HepG2 (cell line): ENCODE data around the gene SF3A2. TPM values are rescaled to one million over a fixed set of nuclear protein-coding genes. Genes with fewer than 3 reads are reported as not detected.

Experiments
- AGO2 ChIP-seq: fragments of 200-400 bp; formaldehyde crosslinking; optimal IDR thresholded peaks from 2 replicates; pipeline ENCODE3; 2017; ENCODE audit warnings: mild to moderate bottlenecking, low read depth, low read length, moderate library complexity
- FOXP1 ChIP-seq, 2 experiments: fragments of 450-650 bp in 1 of 2; IDR thresholded peaks; 2 replicates each; pipeline ENCODE4 v1.6.1; 2017 to 2018; ENCODE audit warnings: antibody characterized with exemption in 1 of 2
- GABPB1 ChIP-seq: IDR thresholded peaks from 2 replicates; pipeline ENCODE4 v1.6.1; 2016; ENCODE audit warnings: mild to moderate bottlenecking, missing genetic modification reagents, moderate library complexity, missing compliant biosample characterization
- HOMEZ ChIP-seq: IDR thresholded peaks from 2 replicates; pipeline ENCODE4 v1.6.1; 2016; ENCODE audit warnings: low read depth
- IRF2 ChIP-seq: IDR thresholded peaks from 2 replicates; pipeline ENCODE4 v1.6.1; 2018; ENCODE audit warnings: missing genetic modification reagents, missing compliant biosample characterization
- KDM1A ChIP-seq: IDR thresholded peaks from 2 replicates; pipeline ENCODE4 v1.6.1; 2016; ENCODE audit warnings: missing compliant biosample characterization
- MAF1 ChIP-seq: sonication (generic); formaldehyde crosslinking; IDR thresholded peaks from 2 replicates; pipeline ENCODE4 v1.5.0; 2020; ENCODE audit warnings: missing genetic modification reagents, borderline replicate concordance
- MIER3 ChIP-seq: IDR thresholded peaks from 2 replicates; pipeline ENCODE4 v1.6.1; 2016; ENCODE audit warnings: missing compliant biosample characterization, borderline replicate concordance
- PAX8 ChIP-seq: sonication (generic); formaldehyde crosslinking; IDR thresholded peaks from 2 replicates; pipeline ENCODE4 v1.8.0; 2022; ENCODE audit warnings: mild to moderate bottlenecking, missing genetic modification reagents, borderline replicate concordance
- YEATS2 ChIP-seq: sonication (generic); formaldehyde crosslinking; IDR thresholded peaks from 2 replicates; pipeline ENCODE4 v1.4.0; 2020; ENCODE audit warnings: missing genetic modification reagents, borderline replicate concordance
- ZFP62 ChIP-seq: sonication (generic); formaldehyde crosslinking; IDR thresholded peaks from 2 replicates; pipeline ENCODE4 v1.4.0; 2020; ENCODE audit warnings: missing genetic modification reagents
- ZNF12 ChIP-seq: sonication (generic); formaldehyde crosslinking; IDR thresholded peaks from 2 replicates; pipeline ENCODE4 v1.5.0; 2020; ENCODE audit warnings: missing genetic modification reagents
- ZNF24 ChIP-seq: fragments of 450-650 bp; IDR thresholded peaks from 2 replicates; pipeline ENCODE4 v1.6.1; 2017; ENCODE audit warnings: antibody characterized with exemption, mild to moderate bottlenecking
- ZNF256 ChIP-seq: sonication (generic); formaldehyde crosslinking; conservative IDR thresholded peaks from 2 replicates; pipeline ENCODE4 v1.4.0; 2020; ENCODE audit warnings: missing genetic modification reagents
- ZNF333 ChIP-seq: sonication (generic); formaldehyde crosslinking; IDR thresholded peaks from 2 replicates; pipeline ENCODE4 v1.4.0; 2020; ENCODE audit warnings: mild to moderate bottlenecking, missing genetic modification reagents, borderline replicate concordance
- ZNF335 ChIP-seq: sonication (generic); formaldehyde crosslinking; IDR thresholded peaks from 2 replicates; pipeline ENCODE4 v1.4.0; 2020; ENCODE audit warnings: missing genetic modification reagents
- ZNF34 ChIP-seq: sonication (generic); formaldehyde crosslinking; IDR thresholded peaks from 2 replicates; pipeline ENCODE4 v1.4.0; 2020; ENCODE audit warnings: mild to moderate bottlenecking, missing genetic modification reagents, borderline replicate concordance
- ZNF510 ChIP-seq: sonication (generic); formaldehyde crosslinking; IDR thresholded peaks from 2 replicates; pipeline ENCODE4 v1.4.0; 2020; ENCODE audit warnings: low read depth, mild to moderate bottlenecking, missing genetic modification reagents
- ZNF703 ChIP-seq: sonication (generic); formaldehyde crosslinking; IDR thresholded peaks from 2 replicates; pipeline ENCODE4 v1.5.1; 2020; ENCODE audit warnings: missing genetic modification reagents, mild to moderate bottlenecking, moderate library complexity, borderline replicate concordance
- ZNF724P ChIP-seq: sonication (generic); formaldehyde crosslinking; IDR thresholded peaks from 2 replicates; pipeline ENCODE4 v1.8.0; 2022; ENCODE audit warnings: missing genetic modification reagents, borderline replicate concordance
- ZNF768 ChIP-seq: sonication (generic); formaldehyde crosslinking; IDR thresholded peaks from 2 replicates; pipeline ENCODE4 v1.4.0; 2020; ENCODE audit warnings: missing genetic modification reagents
- ZSCAN9 ChIP-seq: IDR thresholded peaks from 2 replicates; pipeline ENCODE4 v1.6.1; 2016; ENCODE audit warnings: borderline replicate concordance
- ZZZ3 ChIP-seq: sonication (generic); formaldehyde crosslinking; IDR thresholded peaks from 2 replicates; pipeline ENCODE4 v1.4.0; 2020; ENCODE audit warnings: missing genetic modification reagents, mild to moderate bottlenecking, borderline replicate concordance
- polyA plus RNA-seq, 8 experiments: library from polyadenylated mRNA; depleted of rRNA in 3 of 8; stranded (reverse) in 7 of 8; unstranded in 1 of 8; fragments of >200 nt; fragmentation: Illumina TruSeq in 4 of 8; extraction: Trizol in 4 of 8; gene quantifications; 2 replicates each; pipeline versions ENCODE4 v1.2.1 to v1.2.3, GENCODE V29; 2011 to 2016; ENCODE audit warnings: low read depth in 4 of 8, missing spikeins in 1 of 8, mixed read lengths in 1 of 8; ENCODE audit not compliant: insufficient read depth in 1 of 8
- total RNA-seq, 5 experiments: library from RNA; depleted of rRNA; stranded (reverse); fragments of >200 nt; fragmentation: Illumina TruSeq; extraction: Trizol; gene quantifications; 2 replicates each; pipeline ENCODE4 v1.2.3, GENCODE V29; 2016; ENCODE audit warnings: low read depth in 1 of 5
- TF ChIP-seq, protein P1 (sequence below), 2 experiments: fragments of 450-650 bp in 1 of 2; sonication (generic) in 1 of 2; formaldehyde crosslinking; IDR thresholded peaks; 2 replicates each; pipeline versions ENCODE4 v1.5.0 to v1.8.0; 2020 to 2022; ENCODE audit warnings: mild to moderate bottlenecking in 1 of 2, missing genetic modification reagents in 1 of 2
- TF ChIP-seq, protein P2 (sequence below): sonication (generic); formaldehyde crosslinking; IDR thresholded peaks from 2 replicates; pipeline ENCODE4 v1.5.0; 2020; ENCODE audit warnings: missing genetic modification reagents, mild to moderate bottlenecking, borderline replicate concordance

SF3A2 gene
- total and polyA plus RNA-seq, 2 of the 13 experiments (the other 11 are each of a cell fraction or from before 2014, with no cell fraction given): 8.6 to 8.8 TPM

DNA sequence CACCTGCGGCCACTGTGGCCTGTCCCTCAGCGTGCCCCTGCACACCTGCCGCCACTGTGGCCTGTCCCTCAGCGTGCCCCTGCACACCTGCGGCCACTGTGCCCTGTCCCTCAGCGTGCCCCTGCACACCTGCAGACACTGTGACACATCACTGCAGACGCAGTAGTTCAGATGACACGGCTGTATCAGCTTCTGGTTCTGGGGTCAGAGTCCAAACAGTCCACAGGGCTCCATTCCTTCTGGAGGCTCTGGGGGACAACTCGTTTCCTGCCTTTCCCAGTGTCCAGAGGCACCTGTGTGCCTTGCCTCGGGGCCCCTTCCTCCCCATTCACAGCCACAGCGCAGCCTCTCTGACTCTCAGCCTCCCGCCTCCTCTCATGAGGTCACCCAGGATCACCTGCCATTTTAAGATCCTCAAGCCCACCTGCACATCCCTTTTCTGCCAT lies 5.5 kb downstream of the SF3A2 start (continued):
- TF ChIP-seq HOMEZ (CRISPR knock-in tag): no peak
- no peak for TF ChIP-seq MAF1 (CRISPR knock-in tag)
- TF ChIP-seq ZNF256: no peak
- no peak for TF ChIP-seq ZNF24
- TF ChIP-seq PAX8 (CRISPR knock-in tag): no peak
- TF ChIP-seq, protein P1, sequence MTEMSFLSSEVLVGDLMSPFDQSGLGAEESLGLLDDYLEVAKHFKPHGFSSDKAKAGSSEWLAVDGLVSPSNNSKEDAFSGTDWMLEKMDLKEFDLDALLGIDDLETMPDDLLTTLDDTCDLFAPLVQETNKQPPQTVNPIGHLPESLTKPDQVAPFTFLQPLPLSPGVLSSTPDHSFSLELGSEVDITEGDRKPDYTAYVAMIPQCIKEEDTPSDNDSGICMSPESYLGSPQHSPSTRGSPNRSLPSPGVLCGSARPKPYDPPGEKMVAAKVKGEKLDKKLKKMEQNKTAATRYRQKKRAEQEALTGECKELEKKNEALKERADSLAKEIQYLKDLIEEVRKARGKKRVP (CRISPR knock-in tag; IDR thresholded peaks at IDR 0.05): no peak
- no peak for TF ChIP-seq YEATS2
- TF ChIP-seq MIER3 (CRISPR knock-in tag): no peak
- TF ChIP-seq ZNF510 (CRISPR knock-in tag): no peak
- TF ChIP-seq ZNF335 (CRISPR knock-in tag): no peak
- TF ChIP-seq GABPB1 (CRISPR knock-in tag): no peak; the same call in 1 of the 2 replicates
- TF ChIP-seq IRF2 (CRISPR knock-in tag): peak; percentile 44
- TF ChIP-seq ZSCAN9 (CRISPR knock-in tag): 0 out of 2 replicates have a peak, but pooled peaks have one; percentile 32
- TF ChIP-seq ZFP62 (CRISPR knock-in tag): no peak
- no peak for TF ChIP-seq ZNF34 (CRISPR knock-in tag)
- no peak for TF ChIP-seq ZZZ3 (CRISPR knock-in tag)
- no peak for TF ChIP-seq FOXP1 (IDR thresholded peaks at IDR 0.05)
- TF ChIP-seq FOXP1 (CRISPR knock-in tag; IDR thresholded peaks at IDR 0.05): 0 out of 2 replicates have a peak, but pooled peaks have one; percentile 26
- no peak for TF ChIP-seq ZNF12 (CRISPR knock-in tag)
- no peak for TF ChIP-seq ZNF768
- TF ChIP-seq, protein P2, sequence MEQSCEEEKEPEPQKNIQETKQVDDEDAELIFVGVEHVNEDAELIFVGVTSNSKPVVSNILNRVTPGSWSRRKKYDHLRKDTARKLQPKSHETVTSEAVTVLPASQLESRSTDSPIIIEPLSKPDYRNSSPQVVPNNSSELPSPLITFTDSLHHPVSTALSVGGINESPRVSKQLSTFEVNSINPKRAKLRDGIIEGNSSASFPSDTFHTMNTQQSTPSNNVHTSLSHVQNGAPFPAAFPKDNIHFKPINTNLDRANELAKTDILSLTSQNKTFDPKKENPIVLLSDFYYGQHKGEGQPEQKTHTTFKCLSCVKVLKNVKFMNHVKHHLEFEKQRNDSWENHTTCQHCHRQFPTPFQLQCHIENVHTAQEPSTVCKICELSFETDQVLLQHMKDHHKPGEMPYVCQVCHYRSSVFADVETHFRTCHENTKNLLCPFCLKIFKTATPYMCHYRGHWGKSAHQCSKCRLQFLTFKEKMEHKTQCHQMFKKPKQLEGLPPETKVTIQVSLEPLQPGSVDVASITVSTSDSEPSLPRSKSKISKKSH (CRISPR knock-in tag): no peak
- TF ChIP-seq ZNF333 (CRISPR knock-in tag): no peak
- TF ChIP-seq KDM1A (CRISPR knock-in tag): no peak
- TF ChIP-seq ZNF724P (CRISPR knock-in tag): no peak
- TF ChIP-seq AGO2: peak; percentile 47
- no peak for TF ChIP-seq ZNF703
